DOHH2 (cell line): ENCODE results near the gene AUTS2.
A peak's percentile ranks its signal among the peaks of the same experiment; 100 is the strongest.

Experiments used
- H3F3A ChIP-seq: fragments of 200-600 bp; sonication (generic), shearing (Covaris generic); 2 replicates; pipeline ENCODE4 v1.6.0; 2016; ENCODE audit warnings: antibody characterized with exemption, mild to moderate bottlenecking; ENCODE audit not compliant: control insufficient read depth, insufficient read depth
- H3K27ac ChIP-seq: fragments of 200-600 bp; sonication (generic); 2 replicates; pipeline ENCODE4 v1.5.1; 2014; ENCODE audit warnings: low read depth, mild to moderate bottlenecking, low read length, moderate library complexity
- H3K27me3 ChIP-seq: fragments of 200-600 bp; sonication (generic); 2 replicates; pipeline ENCODE4 v1.6.1; 2014; ENCODE audit warnings: mild to moderate bottlenecking, low read length, mixed read lengths; ENCODE audit not compliant: control insufficient read depth
- H3K36me3 ChIP-seq: fragments of 200-600 bp; sonication (generic); 2 replicates; pipeline ENCODE4 v1.6.1; 2014; ENCODE audit warnings: mild to moderate bottlenecking, low read length, moderate library complexity, mixed read lengths; ENCODE audit not compliant: control insufficient read depth
- H3K4me1 ChIP-seq: fragments of 200-600 bp; sonication (generic); 2 replicates; pipeline ENCODE4 v1.6.1; 2014; ENCODE audit warnings: mild to moderate bottlenecking, low read length, mixed read lengths; ENCODE audit not compliant: control insufficient read depth
- H3K4me2 ChIP-seq: fragments of 200-600 bp; sonication (generic); 2 replicates; pipeline ENCODE4 v1.6.0; 2014; ENCODE audit warnings: mild to moderate bottlenecking, low read length, moderate library complexity
- H3K4me3 ChIP-seq: fragments of 200-600 bp; sonication (generic); 2 replicates; pipeline ENCODE4 v1.5.1; 2014; ENCODE audit warnings: mild to moderate bottlenecking, low read length, mixed read lengths
- H3K79me2 ChIP-seq: fragments of 200-600 bp; sonication (generic); 2 replicates; pipeline ENCODE4 v1.6.1; 2014; ENCODE audit warnings: mild to moderate bottlenecking, low read length, mixed read lengths; ENCODE audit not compliant: control insufficient read depth
- H3K9me2 ChIP-seq: fragments of 200-600 bp; sonication (generic); replicated peaks from 2 replicates; pipeline ENCODE4 v1.6.1; 2014; ENCODE audit warnings: mild to moderate bottlenecking, low read length, mixed read lengths; ENCODE audit not compliant: control insufficient read depth
- H3K9me3 ChIP-seq: fragments of 200-600 bp; sonication (generic); 2 replicates; pipeline ENCODE4 v1.6.1; 2014; ENCODE audit warnings: antibody characterized with exemption, low read length, mixed read lengths; ENCODE audit not compliant: control insufficient read depth, insufficient read depth
- H4K20me1 ChIP-seq: fragments of 200-600 bp; sonication (generic); 2 replicates; pipeline ENCODE4 v1.6.0; 2014; ENCODE audit warnings: low read depth, mild to moderate bottlenecking, antibody characterized with exemption, low read length, moderate library complexity; ENCODE audit not compliant: control insufficient read depth, insufficient read depth
- EZH2phosphoT487 ChIP-seq: fragments of 200-600 bp; sonication (generic); IDR thresholded peaks from 2 replicates; pipeline ENCODE4 v1.6.1; 2017; ENCODE audit warnings: borderline replicate concordance, mild to moderate bottlenecking, antibody characterized with exemption, low read length, moderate library complexity, mixed read lengths
- TF ChIP-seq, protein P1 (sequence below): fragments of 200-600 bp; sonication (generic); IDR thresholded peaks from one replicate; pipeline ENCODE4 v1.5.1; 2014; ENCODE audit warnings: antibody characterized with exemption, mild to moderate bottlenecking, low read depth, low read length; ENCODE audit not compliant: poor library complexity, severe bottlenecking

Gene AUTS2

DNA sequence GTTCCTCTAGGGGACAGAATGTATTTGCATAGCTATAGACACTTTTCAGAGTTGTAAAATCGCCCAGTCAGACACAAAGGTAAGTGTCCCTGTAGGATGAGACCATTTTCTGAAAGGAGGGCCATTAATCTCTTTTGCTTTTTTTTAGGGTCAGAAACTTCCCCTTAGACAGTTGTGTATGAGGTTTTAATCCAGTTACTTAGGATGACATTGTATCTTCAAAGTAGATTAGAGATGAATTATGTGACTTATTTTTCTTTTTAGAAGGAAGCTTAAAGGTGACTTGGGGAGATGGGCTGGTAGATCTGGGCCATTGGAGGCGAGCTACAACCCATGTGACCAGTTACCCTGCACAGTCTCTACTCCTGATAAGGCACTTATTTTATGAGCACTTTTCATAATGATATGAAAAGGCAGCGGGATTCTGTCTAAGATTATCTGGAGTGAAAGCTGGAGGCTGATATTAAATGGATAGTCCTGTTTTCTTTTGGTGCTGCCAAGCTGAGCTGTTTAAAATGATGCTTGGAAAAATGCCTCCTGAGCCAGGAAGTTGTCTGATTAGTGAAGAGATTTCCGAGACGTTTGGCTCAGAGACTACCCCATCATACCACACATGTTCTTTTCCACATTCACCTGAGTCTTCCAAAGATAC, 264.3 kb downstream of the AUTS2 start:
- H3K4me2 ChIP-seq, result peak overlapping the region; percentile 11
- no peaks in the 10 kb centered on the region for H3K9me2 ChIP-seq
- H3K4me1 ChIP-seq, result peaks cover 62% of the 10 kb centered on the region
- H3K4me3 ChIP-seq, result no peak overlapping the region
- H3K36me3 ChIP-seq, result no peaks in the 10 kb centered on the region
- H3K27me3 ChIP-seq, result no peaks in the 10 kb centered on the region
- H3F3A ChIP-seq, result no peaks in the 10 kb centered on the region
- TF ChIP-seq EZH2phosphoT487, result no peak
- TF ChIP-seq, protein P1, sequence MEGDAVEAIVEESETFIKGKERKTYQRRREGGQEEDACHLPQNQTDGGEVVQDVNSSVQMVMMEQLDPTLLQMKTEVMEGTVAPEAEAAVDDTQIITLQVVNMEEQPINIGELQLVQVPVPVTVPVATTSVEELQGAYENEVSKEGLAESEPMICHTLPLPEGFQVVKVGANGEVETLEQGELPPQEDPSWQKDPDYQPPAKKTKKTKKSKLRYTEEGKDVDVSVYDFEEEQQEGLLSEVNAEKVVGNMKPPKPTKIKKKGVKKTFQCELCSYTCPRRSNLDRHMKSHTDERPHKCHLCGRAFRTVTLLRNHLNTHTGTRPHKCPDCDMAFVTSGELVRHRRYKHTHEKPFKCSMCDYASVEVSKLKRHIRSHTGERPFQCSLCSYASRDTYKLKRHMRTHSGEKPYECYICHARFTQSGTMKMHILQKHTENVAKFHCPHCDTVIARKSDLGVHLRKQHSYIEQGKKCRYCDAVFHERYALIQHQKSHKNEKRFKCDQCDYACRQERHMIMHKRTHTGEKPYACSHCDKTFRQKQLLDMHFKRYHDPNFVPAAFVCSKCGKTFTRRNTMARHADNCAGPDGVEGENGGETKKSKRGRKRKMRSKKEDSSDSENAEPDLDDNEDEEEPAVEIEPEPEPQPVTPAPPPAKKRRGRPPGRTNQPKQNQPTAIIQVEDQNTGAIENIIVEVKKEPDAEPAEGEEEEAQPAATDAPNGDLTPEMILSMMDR, result no peak
- peaks cover 20% of the 10 kb centered on the region; the same call in 1 of the 2 replicates for H4K20me1 ChIP-seq
- H3K27ac ChIP-seq, result no peak overlapping the region
- H3K9me3 ChIP-seq, result no peaks in the 10 kb centered on the region
- peaks cover 98% of the 10 kb centered on the region for H3K79me2 ChIP-seq

- H3K27me3 ChIP-seq, result no peaks in the 10 kb centered on the region
- H3K36me3 ChIP-seq, result no peaks in the 10 kb centered on the region
- H3K9me3 ChIP-seq, result no peaks in the 10 kb centered on the region
- H4K20me1 ChIP-seq, result peaks cover 20% of the 10 kb centered on the region; the same call in 1 of the 2 replicates
- no peak overlapping the region for H3K27ac ChIP-seq
- H3K4me3 ChIP-seq, result no peak overlapping the region
- TF ChIP-seq, protein P1, result no peak
- no peak for TF ChIP-seq EZH2phosphoT487
- H3K79me2 ChIP-seq, result peaks cover 92% of the 10 kb centered on the region
- no peak overlapping the region for H3K4me2 ChIP-seq
- no peaks in the 10 kb centered on the region for H3K9me2 ChIP-seq
- H3K4me1 ChIP-seq, result peaks cover 47% of the 10 kb centered on the region
- H3F3A ChIP-seq, result no peaks in the 10 kb centered on the region
Observed at GRCh38 chr7:69864274-69864673, 266.0 kb downstream of the AUTS2 start.

- no peaks in the 10 kb centered on the region for H3K9me3 ChIP-seq
- no peak overlapping the region for H3K4me2 ChIP-seq
- TF ChIP-seq EZH2phosphoT487, result no peak
- TF ChIP-seq, protein P1, result no peak
- H3F3A ChIP-seq, result no peaks in the 10 kb centered on the region
- no peak overlapping the region for H3K27ac ChIP-seq
- H3K79me2 ChIP-seq, result peaks cover 91% of the 10 kb centered on the region
- no peaks in the 10 kb centered on the region for H3K36me3 ChIP-seq
- H4K20me1 ChIP-seq, result peaks cover 20% of the 10 kb centered on the region; the same call in 1 of the 2 replicates
- H3K4me3 ChIP-seq, result no peak overlapping the region
- no peaks in the 10 kb centered on the region for H3K27me3 ChIP-seq
- peaks cover 41% of the 10 kb centered on the region for H3K4me1 ChIP-seq
- H3K9me2 ChIP-seq, result no peaks in the 10 kb centered on the region
Observed at GRCh38 chr7:69864822-69865221, 266.5 kb downstream of the AUTS2 start.
